Measurements from ENCODE around the gene LAMA4.

LAMA4 gene

DNA sequence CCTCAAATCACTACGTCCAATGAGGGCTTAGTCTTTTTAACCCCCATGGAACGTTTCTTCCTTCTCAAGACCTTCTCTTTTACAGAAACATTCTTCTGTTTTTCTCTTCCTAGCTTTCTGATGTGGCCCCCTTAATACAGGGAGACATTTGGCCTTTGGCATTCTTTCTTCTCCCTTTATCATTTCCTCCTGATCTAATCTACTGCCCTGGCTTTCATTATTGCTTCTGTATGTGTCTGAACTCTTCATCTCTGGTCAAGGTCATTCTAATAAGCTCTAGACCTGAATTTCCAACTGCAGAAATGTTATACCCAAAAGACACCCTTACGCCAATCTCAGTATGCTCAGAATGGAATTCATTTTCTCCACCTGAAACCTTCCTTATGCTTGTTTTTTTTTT lies 18.4 kb upstream of the LAMA4 start:
- DNase-seq (ENCODE audit: low read depth, low spot score) = no peak

DNA sequence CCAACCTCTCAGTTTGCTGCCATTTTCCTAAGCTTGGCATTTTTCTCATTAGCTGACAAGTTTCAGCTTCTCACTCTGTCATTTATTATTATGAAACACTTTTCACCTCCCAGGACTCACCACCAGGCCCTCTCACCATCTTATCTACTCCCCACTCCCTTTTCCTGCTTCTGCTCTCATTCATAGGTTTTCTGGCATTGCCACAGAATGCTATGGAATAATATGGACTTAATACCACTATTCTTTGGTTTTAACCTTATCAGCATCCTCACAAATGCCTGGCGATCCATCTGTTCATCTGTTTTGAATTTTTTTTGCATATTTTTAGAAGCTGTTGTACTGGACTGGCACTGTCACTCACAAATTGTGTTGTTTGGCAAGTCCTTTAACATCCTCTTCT lies 16.4 kb upstream of the LAMA4 start:
- DNase-seq (ENCODE audit: low read depth, low spot score) = no peak

DNA sequence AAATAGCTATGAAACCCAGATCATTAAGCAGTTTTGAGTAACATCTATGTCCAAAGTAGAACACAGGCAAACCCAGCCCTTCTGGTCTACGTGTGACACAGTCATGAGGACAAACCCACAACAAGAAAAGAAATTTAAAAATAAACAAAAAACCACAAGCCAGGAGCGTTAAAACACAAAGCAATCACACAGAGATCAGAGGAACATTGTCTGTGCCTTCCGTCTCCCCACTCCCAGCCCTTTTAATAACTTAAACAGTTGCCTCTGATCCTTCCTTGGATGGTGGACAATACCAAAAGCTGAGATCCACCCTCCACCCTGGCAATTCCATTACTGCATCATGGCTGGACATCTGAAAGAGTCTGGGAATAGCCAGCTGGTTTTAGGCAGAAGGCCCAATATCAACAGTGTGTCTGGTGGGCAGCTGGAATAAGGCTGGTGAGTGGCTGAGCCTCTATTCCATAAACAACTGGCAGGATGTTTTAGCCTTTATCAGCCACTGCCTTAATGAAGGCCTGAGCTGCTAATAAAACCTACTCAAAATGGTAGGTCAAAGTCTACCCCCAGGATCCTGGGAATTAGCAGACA lies 15.7 kb upstream of the LAMA4 start:
- no peak for DNase-seq (ENCODE audit: low read depth, low spot score)

DNA sequence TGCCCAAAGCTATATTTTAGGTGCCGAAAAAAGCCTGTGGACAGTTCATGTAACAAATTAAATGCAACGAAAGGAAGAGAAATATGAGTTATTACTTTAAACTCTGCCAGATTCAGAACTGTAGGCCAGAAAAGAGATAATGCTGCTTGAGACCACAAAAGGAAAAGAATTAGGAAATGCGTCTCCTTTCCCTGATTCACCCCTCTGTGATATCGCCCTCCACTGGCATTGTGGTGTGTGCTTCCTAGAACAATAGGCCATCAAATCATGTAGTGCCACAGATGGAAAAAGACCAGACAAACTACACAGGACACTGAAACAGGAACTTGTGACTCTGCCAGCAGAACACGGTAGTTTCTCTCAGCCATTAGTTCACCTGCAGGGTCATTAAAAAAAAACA lies 14.7 kb upstream of the LAMA4 start:
- DNase-seq (ENCODE audit: low read depth, low spot score) = no peak

DNA sequence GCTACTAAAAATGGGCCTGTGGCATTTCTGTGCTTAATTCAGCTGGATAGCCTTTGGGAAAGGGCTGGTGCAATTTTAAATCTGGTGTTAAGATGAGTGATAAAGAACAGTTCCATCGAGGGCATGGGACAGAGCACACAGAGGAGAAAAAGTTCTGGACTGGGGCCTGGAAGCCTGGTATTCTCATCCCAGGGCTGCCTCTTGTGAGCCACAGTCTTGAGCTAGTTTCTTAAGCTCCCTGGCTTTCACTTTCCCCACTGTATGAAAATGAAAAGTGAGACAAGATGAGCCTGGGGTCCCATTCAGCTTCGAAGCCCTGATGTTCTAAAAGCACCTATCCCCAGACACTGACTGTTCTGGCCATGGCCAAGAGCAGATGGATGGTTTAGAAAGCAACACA lies 14.3 kb upstream of the LAMA4 start:
- DNase-seq (ENCODE audit: low read depth, low spot score) = no peak

DNA sequence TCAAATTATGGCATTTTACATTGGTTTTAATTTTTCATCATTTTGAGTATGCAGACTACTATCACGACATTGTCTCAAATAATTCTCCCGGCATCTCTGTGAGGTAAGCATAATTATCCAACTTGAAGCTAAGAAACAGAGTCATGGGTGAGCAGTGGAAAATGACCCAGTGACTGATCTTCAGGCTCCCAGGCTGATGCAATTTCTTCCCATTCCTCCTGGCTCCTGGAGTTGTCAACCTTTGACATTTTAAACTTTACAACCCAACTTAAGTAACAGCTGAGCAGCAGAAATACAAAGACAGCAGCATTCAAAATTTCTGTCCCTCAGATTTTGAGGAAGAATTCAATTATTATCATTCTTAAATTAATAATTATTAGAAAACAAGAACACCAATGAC lies 13.7 kb upstream of the LAMA4 start:
- DNase-seq (ENCODE audit: low read depth, low spot score) = no peak

DNA sequence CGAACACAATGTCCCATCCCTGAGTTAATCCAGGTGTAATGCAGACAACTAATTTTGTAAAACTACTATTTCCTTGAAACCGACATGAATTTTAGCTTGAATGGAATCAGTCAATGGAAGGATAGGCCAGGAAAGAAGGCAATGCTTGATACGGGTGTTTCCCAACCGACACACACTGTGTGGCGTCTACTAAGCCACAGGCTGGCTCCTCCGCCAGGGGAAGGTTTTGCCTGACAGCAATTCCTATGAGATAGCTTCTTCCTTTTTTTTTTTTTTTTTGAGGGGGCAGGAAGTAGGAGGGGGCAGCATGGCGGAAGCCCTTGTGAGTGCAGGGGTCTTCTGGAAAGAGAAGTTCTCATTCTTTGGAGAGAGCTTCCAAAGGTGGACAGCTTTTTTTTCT lies 12.0 kb upstream of the LAMA4 start:
- DNase-seq (ENCODE audit: low read depth, low spot score) = no peak

DNA sequence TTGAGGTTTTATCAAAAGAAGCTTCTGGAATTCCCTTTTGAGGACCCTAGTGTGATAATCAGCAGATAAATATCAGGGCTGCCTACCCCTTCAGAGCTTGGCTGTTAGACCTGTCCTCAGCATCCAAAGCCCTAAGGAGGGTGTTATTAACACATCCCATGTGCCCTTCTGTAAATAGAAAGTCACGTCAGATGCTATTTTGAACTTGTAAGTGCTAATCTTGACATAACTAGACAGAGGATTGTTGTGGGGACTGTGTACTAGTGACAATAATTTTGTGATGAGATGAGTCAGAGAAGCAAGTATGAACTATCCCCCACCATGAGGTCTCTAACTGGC lies 4.9 kb upstream of the LAMA4 start:
- no peak for DNase-seq (ENCODE audit: low read depth, low spot score)

DNA sequence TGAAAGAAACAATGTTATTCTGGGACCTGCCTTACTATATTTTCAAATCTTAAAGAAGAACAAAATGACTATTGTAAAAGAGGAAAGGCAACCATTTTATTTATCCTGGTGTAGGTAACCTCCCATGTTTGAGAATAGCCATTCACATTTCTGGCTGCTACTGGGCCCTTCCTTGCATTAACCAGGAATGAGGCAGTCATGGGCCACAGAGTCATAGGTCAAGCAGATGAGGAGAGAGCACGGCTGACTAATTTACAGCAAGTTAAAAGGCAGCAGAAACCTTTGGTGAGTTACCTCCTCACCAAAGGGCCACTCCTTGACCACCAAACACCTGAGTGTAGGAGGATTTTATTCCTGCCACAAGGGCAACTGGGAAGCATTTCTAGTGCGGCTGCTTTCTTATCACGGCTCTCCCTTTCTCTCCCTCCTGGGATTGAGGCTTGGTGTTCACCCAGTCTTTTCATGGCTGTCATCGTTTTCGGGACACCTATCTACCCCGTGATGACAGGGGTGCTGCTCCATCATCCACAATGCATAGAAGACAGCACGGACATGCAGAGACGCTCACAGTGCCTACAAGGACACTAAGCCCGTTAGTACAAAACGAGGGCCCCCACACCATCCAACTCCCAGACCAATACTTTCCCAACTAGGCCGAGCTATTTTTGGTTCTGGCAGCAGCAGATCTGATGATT lies 4.4 kb upstream of the LAMA4 start:
- no peak for DNase-seq (ENCODE audit: low read depth, low spot score)

DNA sequence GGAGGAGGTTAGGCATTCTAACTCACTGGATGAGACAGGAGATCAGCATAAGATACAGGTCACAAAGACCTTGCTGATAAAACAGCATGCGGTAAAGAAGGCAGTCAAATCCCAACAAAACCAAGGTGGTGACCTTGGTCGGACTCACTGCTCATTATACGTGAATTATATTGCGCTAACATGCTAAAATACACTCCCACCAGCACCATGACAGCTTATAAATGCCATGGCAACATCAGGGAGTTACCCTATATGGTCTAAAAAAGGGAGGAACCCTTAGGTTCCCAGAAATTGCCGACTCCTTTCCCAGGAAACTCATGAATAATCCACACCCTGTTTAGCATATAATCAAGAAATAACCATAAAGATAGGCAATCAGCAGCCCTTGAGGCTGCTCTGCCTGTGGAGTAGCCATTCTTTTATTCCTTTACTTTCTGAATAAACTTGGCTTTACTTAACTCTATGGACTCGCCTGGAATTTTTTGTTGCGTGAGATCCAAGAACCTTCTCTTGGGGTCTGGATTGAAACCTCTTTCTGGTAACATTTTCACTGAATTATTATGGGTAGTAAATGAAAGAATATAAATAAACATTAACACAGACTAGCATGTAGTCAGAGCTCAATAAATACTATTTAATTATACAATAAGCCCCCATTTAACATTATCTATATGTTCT lies 3.0 kb upstream of the LAMA4 start:
- no peak for DNase-seq (ENCODE audit: low read depth, low spot score)

DNA sequence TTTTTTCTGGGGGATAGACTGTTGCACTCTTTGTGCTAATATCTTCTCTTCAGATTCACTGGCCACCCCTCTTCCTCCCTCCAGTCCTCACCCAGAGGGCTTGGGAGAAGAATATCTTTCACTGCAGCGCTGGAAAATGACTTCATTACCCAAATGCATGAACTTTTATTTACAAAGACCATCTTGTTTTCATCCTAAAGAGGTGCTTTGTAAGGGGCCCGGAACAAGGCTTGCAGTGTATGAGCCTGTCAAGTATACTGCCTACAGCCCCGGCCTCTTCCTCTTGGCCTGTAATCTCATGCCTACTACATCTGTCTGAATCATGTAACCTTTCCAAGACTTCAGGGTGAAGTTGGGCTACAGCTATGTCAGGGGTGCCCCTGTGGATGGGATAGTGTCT lies 554 bp upstream of the LAMA4 start:
- no peak for DNase-seq (ENCODE audit: low read depth, low spot score)

DNA sequence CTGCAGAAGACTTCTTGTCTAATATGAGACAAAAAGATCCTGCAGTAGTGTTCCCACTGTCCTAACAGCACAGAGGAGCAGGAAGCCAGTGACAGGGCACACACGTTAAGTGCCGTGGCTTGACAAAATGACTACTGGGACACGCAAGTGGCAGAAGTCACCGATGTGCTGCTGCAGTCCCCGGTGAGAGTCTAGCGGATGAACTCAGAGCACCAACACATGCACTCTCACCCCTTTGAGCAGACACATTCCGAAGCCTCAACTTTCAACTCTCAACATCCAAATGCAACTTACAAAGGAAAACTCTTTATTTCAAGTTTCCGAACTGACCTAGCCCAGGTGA lies 898 bp downstream of the LAMA4 start:
- DNase-seq (ENCODE audit: low read depth, low spot score) = no peak

DNA sequence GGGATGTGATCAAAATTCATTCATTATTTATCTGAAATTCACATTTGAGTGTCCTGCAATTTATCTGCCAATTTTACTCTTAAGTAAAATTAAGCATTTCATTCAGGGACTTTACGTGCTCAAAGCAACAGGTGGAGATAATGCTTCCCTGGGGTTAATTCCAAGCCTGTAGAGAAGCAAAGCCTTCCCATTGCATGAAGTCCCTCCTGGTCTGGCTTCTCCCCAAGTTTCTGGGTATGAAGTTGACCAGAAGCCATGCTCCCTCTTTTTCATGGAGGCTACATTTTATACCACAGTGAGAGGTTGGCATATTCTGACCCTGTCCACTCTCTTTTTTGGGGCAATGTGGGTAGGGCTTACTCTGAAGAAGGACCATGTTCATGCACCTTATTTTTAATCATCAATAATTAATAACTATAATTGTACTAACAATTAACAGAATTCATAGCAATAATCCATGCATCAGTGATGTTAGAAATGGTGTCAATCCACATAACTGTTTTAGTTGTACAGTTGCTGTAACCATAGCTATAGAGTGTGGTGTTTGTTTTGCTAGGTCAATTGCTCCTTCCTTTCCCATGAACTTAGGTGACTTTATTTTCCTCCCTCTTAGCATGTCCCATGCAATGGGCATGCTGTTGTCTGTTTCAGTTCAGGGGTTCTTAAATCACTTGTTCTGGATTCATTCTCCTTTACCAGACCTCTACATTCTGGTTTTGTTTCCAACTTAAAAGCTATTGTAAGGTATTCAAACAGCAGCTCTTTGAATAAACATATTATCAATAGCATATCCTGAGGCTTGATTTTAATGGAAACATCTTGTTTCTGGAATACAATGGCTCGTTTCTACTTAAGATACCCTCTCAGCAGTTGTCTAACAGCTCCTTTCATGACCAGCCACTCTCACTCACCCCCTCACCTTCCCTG lies 1.5 kb downstream of the LAMA4 start:
- DNase-seq (ENCODE audit: low read depth, low spot score) = no peak

DNA sequence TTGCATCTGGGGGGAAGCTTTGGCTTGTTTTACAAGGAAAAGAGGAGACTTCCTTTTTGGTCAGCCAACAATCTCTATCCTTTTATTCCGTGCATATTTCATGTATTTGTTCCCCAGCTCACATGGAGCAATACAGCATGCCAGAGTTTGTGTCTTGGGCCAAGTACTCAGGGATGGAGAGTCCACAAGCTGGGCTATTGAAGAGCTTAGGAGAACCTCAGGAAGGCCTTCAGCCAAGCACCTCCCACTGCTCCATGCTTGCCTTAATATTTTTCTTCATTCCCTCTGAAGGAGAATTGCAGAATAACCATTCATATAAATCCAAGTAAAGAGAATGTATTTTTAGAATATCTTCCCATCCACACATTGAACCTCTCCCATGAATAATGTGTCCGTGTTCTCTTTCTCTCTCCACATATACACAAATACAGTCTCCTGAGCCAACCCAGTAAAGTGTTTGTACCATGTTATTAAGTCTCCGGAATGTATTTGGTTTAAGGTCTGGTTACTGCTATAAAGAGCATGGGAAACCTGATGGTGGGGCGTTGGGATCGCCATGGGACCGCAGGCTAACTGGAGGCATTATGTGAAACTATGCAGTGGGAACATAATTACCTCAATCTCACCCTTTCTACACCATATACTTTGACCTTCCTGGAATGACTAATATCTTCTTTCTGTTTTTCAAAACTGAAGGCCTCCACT lies 3.0 kb downstream of the LAMA4 start:
- no peak for DNase-seq (ENCODE audit: low read depth, low spot score)

DNA sequence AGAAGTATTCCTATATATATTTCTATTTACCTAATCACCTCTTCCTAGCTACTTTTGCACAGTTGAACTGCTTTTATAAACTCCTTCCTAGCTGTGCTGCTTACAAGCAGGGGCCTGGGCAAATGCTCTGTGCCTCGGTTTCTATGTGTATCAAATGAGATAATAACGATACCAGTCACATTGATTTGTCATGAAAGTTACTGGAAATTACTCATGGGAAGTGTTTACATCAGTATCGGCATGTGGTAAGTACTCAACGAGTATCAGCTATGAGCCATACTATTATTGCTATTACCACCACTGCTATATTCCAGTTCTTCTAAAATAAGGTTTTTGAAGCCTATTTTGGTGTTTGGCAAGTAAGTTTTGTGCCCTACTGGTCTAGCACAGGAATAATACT lies 4.9 kb downstream of the LAMA4 start:
- DNase-seq (ENCODE audit: low read depth, low spot score) = no peak

DNA sequence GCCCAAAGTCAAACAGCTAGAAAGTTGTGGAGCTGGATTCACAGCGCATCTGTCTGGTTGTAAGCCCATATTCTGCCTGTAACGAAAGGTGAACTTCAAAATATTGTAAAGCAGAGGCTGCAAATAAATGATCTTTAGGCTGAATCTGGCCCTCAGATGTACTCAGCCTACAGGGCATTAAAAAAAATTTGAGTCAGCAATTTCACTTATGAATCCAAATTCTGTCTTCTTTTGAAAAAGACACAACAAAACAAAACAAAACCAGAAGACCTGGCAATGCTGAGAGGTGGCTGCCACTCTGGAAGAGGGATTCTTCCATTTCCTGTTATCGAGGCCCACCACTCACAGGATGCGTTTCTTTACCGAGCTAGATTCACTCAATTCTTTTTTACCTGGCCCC lies 7.1 kb downstream of the LAMA4 start:
- DNase-seq (ENCODE audit: low read depth, low spot score) = no peak

DNA sequence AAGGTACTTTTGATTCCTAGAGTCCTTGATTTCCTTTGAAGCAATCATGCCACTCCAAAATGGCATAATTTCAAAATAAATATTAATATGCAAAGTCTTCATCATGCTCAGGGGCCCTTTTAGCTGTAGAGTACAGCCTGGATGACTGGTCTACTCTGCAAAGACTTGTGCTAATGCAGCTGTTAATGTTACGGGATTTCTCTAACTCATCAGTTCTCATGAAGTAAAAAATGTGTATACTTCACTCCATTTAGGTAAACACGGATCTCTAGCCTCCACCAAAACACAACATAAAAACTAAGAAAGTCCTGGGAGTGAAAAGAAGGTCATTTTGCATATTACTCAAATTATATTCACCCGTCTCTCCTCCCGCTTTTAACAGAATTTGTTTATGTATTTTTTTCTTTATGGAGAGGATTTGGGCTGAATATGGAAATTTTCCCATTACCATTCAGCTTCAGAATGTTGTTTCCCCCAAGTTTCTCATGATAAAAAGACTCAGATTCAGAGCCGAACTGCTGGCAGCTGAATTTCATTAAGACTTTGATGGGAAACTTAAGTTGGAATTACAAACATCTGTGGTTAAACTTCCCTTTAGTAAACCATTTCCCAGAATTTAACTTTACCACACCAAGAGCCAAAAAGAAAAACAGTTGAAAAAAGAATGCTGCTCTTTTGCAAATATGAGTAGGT lies 8.7 kb downstream of the LAMA4 start:
- no peak for DNase-seq (ENCODE audit: low read depth, low spot score)

DNA sequence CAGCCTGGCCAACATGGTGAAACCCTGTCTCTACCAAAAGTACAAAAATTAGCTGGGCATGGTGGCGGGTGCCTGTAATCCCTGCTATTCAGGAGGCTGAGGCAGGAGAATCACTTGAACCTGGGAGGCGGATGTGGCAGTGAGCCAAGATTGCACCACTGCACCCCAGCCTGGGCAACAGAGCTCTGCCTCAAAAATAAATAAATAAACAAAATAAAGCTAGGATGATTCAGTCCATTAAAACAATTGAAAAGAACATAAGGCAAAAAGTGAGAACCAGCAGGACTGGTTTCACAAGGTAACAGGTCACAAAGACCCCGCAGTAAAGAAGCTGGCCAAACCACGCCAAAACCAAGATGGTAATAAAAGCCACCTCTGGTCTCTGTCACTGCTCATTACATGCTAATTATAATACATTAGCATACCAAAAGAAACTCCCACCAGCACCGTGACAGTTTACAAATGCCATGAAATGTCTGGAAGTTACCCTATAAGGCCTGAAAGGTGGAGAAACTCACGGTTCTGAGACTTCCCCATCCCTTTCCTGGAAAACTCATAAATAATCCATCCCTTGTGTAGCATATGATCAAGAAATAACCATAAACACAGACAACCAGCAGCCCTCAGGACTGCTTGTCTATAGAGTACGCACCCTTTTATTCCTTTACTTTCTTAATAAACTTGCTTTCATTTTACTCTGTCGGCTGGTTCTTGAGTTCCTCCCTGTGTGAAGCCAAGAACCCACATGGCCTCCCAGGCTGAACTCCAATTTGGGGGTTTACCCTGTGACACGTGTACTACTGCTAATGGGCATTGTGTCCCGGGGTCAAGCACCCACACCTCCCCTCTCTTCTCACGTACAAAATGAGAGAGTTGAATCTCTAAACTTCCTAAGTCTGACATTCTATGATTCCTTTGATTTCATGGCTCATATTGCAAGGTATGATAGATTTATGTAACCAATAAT lies 10.2 kb downstream of the LAMA4 start:
- DNase-seq (ENCODE audit: low read depth, low spot score) = no peak

DNA sequence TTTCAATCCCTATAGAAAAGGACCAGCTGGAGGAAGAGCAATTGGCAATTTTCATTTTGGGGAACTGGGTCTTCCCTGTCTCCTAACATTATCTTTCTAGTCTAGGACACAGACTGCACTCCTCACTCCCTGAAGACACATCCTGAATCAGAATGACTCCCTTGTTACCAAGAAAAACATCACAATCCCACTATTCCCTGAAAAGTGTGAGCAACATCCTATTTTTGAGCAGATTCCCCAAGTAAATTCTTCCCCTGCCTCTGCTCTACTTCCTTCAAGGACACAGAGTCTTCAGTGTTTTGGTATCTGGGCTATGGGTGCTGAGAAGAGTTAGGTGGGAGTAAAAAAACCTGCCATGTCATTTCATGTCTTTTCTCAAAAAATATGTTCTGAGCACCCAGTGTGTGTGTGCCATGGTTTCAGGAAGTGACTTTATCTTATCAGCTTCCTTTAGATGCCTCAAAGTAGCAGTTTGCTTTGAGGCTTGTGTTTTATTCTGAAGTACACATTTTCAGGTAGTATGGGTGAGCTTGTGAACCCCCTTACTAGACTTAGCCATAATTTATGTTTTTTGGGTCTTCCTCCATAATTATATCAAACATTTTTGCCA lies 12.4 kb downstream of the LAMA4 start:
- no peak for DNase-seq (ENCODE audit: low read depth, low spot score)

DNA sequence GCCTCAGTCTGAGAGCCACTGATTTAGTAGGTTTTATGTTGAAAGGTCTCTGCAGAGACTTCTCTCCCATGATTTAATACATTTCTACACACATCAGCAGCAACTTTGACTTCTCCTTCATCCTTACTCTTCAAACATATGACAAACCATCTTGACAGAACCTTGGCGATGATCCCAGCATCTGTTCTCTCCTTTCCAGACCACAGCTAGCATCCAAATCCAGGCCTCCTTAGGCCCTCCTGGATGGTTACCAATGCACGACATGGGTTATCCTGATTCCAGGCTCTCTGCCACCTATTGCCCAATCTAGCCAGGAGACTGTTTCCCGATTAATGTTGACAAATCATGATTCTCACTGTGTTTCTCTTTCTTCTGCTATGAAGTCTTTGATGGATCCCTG lies 16.8 kb downstream of the LAMA4 start:
- no peak for DNase-seq (ENCODE audit: low read depth, low spot score)

All from activated CD4-positive, CD25-positive, alpha-beta regulatory T cell treated with anti-CD3 and anti-CD28 coated beads, Interleukin-2, amount 50 U/mL, for 16 hours (primary cell).